ENCODE results near the gene GALR3.

GRCh38 chr22:37865510-37865909 lies 42.3 kb downstream of the GALR3 start:
- TF ChIP-seq CTCF (IDR thresholded peaks at IDR 0.05 in 8 of 11, conservative IDR thresholded peaks at IDR 0.05 in 3 of 11) (no peak), POLR2A (IDR thresholded peaks at IDR 0.05) (no peak)

Data from spleen (tissue), 7 donors.